Hematopoietic multipotent progenitor cell treated with erythropoietin and hydrocortisone succinate and interleukin-3 and kit ligand, for 15 days (in vitro differentiated cells): Measurements from ENCODE around the gene HOXA7.
A peak's percentile ranks its signal among the peaks of the same experiment; 100 is the strongest.

ENCODE experiments used
- DNase-seq: peaks from one replicate; pipeline ENCODE4 v3.0.0-alpha.2; 2015; ENCODE audit warnings: low spot score

Gene HOXA7

DNA sequence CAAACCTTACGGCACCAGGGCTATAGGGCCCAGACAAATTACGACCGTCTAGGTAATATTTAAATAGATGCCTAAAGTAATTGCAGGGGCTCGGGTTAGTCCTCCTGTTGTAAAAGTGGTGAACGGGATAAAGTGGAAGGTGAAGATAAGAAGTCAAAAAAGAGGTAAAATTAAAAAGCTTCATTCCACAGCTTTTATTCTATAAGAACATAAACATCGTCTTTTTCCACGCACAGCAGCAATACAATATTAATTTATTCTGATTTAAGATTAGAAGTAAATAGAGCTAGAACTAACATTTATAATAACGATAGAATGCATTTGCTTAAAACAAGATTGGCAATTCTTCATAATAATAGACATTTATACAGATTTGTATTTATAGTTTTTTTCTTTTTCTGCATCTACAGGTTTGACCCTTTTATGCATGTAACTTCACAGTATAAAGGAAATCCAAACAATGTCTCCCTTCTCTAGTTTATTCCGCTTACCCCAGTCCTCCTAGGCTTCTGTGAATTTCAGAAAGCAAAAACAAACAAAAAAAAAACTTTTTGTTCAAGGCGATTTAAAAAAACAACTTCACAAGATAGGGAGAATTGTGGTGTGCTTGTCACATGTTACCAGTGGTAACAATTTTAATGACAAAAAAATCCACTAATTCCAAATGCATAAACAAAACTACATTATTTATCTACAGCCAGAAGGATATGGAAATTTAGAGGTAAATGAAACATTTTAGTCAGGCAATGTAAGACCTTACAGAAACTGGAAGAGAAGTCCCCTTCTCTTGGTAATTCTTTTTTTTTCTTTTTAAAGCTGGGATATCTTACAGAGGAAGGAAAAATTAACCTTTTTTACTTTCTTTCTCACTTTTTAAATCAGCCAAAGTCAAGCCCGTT is 14.2 kb upstream of the HOXA7 start:
- no peak for DNase-seq

DNA sequence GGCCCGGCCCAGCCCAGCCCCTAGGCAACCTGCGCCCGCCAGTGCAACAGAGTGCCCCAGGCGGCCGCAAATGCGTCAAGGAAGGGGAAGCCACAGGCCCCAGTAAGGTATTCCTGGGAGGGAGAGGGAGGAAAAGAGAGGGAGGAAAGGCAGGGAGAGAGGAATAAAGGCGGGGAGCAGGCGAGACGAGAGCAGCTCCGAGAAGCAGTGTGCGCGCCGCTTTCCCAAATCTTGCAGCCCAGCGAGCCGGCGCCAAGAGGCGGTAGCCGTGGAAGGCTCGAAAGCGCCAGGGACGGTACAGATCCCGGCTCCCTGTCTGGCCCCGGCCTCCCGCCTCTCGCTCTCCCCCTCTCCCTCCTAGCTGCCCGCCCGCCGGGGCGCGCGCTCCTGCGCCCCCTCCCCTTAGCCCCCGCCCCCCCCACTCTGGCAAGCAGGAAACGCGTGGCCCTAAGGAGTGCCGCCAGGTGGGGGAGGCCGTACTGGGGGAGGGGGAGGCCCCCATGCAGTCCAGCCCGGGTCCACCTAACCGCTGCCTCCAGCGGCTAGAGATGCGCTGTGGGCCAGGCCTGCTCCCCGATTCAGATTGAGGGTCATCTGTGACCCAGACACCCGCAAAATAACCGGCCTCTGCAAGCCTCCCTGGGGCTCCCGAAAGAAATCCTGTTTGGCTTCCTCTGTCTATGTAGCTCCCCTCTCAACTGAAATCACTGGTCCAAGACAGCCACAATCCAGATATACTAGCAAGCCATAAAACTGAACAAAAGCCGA is 13.4 kb upstream of the HOXA7 start:
- DNase-seq, result no peak

DNA sequence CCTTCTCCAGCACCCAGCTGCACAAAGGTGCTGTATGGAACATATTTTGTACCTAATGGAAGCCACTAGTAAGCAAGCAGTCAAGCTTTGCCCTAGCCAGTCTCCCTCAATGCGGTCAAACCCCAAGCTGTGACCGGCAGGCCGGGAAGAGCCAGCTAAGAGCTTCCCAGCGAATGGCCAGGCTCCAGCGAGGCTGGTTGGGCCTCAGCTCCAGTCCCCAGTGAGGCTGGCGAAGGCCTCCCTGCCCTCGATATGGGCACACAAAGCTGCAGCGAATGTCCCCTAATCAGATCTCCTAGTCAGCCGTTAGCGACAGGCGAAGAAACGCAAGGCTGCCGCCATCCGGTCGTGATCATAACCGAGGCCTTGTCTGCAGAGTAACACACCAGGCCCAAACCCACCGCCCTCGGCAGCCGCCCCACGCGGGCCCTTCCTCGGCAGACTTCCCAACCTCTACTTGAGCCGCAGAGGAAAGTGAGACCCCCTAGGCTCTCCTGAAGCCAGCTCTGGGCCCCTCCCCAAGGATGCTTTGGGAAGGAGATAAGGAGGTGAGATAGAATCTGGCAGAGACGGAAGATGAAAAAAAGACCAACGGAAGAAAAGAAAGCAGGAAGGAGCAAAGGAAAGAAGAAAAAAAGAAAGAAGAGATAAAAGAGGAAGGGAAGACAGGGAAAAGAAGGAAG is 11.9 kb upstream of the HOXA7 start:
- no peak for DNase-seq

DNA sequence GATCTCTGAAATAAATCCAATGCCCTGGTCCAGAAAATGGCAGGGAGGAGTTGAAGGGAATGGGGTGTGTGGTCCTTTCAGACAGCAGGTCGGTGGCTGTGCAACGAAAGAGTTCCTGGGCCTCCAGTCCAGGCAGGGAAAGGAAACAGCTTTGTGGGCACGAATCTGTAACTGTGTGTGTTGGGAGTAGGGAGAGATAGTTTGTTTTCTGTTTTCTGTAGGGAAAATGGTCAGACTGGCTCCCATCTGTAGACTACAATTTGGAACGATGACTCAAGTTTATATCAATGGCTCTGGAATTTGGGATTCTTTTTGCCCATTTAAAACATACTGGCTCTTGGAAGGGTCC is 11.4 kb upstream of the HOXA7 start:
- DNase-seq, result no peak

DNA sequence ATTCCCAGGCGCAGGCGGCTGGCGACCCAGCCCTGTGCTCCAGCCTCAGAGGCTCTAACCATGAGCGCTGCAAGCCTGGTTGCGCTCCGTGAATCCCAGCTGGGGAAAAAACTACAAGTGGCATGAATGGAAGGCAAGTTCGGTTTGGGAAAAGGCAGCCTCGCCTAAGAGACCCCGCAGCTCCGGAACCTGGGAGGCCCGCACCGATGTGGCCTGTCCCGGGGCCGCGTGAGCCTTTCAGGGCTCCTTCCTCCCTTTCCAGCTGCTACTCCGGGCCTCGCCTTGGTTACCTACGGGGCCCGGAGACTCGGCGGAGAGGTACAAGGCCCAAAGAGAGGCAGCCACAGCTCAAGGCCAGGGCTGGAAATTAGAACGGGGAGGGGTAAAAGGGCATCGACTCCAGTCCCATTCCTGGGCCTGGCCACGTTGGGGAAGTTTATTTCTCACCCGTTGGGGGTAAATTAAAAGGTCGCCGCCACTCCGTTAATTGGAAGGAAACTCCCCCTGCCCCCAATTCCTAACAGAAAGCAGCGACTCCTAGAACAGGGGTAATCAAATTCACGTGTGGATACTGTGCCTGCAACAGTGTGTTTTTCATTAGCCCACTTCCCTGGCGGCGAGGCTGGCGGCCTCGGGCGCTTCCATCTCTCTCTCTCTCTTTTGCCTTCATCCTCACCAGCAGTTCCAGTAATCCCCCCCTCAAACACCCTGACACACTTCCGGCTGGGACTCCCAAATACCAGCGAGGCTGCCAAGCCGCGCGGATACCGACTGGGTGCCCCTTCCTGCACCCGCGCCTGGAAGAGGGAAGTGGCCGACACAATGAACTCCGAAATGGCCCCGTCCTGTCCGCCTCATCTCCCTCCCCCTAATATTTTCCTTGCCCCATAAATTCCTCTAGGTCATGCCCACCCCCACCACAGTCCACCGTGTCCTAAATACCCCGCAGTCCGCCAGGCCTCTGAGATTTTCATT is 10.3 kb upstream of the HOXA7 start:
- DNase-seq, result no peak

DNA sequence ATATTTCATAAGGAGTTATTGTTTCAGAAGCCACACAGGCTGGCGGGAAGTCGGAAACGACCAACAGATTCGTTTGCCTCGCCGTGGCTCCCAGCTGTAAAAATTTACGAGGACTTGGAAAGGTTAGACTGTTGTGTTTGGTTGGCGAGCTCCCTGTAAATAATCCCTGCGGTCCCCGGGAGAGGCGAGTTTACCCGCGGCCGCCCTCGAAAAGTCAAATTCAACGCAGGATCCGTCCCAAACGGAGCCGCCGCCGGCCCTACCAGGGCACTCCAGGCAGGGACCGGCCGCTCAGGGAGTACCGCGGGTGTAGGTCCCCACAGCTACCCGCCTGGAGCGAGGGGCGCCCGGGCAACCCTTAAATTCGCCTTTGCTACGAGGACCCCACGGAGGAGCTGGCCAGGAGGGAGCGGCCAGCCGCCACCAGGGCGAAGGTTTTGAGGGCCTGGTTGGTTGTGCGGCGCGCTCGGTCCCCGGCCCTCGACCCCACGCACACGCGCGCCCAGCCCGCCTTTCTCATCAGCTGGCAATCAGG is 9.6 kb upstream of the HOXA7 start:
- DNase-seq, result no peak

DNA sequence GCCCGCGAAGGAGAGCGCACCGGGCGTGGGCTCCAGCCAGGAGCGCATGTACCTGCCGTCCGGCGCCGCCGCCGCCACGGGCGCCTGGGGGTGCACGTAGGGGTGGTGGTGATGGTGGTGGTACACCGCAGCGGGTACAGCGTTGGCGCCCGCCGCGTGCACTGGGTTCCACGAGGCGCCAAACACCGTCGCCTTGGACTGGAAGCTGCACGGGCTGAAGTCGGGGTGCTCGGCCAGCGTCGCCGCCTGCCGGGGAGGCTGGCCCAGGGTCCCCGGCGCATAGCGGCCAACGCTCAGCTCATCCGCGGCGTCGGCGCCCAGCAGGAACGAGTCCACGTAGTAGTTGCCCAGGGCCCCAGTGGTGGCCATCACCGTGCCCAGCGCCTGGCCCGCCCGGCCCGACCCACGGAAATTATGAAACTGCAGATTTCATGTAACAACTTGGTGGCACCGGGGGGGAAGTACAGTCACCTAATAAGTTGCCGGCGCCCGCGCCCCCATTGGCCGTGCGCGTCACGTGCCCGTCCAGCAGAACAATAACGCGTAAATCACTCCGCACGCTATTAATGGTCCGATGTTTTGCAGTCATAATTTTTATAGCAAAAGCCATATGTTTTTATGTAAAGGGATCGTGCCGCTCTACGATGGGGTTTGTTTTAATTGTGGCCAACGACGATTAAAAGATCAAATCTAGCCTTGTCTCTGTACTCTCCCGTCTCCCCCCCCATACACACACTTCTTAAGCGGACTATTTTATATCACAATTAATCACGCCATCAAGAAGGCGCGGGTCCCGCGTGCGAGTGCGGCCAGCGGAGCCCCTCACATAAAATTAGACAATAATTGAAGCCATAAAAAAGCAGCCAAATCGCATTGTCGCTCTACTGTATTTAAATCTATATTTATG is 8.9 kb upstream of the HOXA7 start, which contains the start of gene HOXA9:
Gene HOXA9, minus strand, starts transcription at position 449 of the 907 bp plus-strand sequence. Its CDS starts 80 bp downstream, at position 369.
- DNase-seq, result no peak

DNA sequence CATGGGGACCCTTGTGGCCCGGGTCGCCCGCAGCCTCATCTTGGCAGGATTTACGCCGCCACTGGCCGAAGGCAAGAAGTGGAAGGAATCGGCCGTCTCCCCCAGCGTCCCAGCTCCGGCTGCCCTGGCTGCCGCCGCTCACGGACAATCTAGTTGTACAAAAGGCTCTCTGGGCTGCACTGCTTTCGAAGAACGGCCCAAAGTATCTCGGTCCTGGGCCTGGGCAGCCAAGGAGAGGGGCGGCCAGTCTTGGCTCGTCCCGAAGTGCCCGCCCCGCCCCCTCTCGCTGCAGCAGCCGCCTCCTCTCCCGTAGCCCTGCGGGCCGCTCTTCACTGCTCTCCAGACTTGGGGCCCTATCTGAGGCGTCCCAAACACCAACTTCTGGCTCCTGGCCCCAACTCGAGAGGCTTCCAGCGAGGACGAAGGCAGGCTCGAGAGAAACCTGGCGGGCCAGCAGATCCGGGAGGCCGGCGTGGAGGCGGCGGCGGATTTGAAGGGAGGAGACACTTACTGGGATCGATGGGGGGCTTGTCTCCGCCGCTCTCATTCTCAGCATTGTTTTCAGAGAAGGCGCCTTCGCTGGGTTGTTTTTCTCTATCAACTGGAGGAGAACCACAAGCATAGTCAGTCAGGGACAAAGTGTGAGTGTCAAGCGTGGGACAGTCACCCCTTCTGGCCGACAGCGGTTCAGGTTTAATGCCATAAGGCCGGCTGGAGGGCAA is 8.1 kb upstream of the HOXA7 start:
- no peak for DNase-seq

DNA sequence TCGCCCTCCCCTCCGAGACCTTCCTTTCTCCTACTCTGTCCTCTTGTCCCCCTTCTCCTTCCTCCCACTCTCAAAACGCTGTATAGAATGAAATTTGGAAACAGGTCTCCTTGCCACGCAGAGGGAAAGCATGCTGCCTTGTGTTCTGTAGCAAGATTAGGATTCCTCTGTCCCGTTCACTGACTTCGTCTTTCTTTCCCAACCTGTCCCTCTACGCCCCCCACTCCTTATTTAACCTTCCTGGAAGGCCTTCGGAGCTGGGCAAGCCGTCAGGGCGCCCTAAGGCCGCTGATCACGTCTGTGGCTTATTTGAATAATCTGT is 7.5 kb upstream of the HOXA7 start:
- DNase-seq, result no peak

DNA sequence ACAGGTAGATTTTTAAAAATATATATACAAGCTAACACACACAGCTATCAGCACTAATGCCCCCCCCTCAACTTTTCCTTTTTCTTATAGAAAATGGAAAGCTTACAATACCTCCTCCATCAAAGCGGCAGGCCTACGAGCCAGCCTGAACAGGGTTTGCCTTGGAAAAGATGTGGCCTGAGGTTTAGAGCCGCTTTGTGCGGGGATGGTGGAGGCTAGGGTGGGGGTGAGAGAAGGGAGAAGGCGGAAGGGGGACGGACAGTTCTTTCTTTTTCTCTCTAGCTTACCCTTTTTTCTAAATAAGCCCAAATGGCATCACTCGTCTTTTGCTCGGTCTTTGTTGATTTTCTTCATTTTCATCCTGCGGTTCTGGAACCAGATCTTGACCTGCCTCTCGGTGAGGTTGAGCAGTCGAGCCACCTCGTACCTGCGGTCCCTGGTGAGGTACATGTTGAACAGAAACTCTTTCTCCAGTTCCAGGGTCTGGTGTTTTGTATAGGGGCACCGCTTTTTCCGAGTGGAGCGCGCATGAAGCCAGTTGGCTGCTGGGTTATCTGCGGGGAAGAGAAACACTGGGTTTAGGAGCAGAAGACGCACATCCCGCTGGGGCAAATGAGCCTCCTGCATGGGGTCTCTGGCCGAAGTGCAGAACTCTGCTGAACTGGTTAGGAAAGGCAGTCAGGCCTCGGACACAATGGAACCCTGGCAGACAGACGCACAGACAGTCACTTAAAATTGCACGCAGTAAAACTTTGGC is 7.0 kb upstream of the HOXA7 start:
- DNase-seq, result no peak

DNA sequence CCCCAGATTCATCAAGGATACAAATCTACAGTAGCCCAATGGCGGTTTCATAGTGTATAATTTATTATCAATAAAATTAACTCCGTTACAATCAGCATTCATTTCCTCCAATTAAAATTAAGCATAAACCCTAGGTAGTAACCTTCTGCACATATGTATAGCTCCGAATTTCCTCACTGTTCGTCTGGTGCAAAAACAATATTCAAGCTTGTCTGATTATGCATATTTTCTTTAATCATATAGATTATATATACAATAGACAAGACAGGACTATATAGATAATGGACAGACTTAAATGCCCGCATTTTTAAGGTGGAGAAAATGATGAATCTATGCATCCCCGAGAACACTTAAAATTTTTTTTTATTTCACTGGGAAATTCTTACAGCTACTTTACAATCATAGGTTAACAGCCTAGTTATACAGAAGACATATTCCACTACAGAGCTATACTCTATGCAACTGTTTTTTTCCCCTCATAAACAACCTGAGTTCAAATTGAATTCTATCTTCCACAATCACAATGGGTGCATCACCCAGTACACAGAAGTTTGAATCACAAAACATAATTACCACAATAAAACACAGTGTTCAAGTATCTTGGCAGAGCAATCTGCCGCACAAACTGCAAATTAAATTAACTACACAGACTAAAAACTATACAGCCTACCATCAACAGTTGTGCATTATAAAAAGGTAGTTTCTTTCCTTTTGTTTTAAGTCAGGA is 6.2 kb upstream of the HOXA7 start:
- DNase-seq, result no peak

DNA sequence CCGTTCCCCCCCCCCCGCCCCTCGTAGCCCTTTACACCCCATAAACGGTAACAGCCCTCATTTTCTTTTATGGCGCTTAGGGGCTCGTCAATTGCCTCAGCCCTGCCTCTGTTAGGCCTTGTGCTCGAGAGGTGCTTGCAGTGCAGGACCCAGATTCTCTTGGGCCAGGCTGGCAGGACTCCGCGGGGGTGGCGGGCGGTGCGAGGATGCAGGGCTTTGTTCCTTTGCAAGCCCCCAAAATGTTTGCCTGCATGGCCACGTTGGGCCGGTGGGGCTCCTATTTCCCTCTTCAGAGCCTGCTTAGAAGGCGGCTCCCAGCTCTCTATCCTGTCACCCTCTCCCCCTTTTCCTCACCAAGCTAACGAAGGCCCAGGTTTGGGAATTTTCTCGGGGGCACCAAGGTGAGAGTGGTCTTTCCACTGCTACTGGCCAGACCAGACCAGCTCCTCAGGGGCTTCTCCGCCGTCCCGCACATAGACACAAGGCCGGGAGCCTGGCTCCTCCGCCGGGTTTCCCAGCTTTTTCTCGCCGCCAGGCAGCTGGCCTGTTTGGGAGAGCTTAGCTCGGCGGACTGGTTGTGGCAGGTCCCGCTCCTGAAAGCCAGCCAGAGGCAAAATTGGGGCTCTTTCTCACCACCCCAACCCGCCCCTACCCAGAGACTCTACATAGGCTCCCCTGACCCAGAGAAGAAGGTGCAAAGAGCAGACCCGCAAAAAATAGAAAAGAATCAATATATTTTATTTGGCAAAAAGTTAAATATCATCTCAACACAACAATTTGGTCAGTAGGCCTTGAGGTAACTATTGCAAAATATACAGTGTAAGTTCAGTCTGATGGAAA is 5.5 kb upstream of the HOXA7 start:
- no peak for DNase-seq

DNA sequence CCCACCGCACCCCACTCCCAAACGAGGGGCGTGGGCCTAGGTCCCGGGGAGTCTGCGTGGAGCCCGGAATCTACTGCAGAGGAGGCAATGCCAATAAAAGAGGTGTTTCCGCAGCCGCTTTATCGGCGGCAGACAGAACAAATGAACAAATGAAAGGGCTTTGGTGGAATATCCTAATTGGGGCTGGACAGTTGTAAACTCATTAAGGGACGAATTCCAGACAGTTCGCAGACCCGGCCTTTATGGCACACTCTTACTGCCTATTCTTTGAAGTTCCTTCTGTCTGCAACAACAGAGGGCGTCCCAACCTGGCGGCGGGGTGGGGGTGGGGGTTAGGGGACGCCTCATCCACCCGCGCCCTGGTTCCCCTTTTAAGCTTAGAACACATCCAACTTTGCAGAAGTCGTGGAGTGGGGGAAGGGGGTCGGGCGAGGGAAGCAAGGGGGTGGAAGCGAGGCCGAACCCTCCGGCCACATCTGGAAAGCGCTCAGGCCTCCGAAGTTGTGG is 4.8 kb upstream of the HOXA7 start:
- no peak for DNase-seq

DNA sequence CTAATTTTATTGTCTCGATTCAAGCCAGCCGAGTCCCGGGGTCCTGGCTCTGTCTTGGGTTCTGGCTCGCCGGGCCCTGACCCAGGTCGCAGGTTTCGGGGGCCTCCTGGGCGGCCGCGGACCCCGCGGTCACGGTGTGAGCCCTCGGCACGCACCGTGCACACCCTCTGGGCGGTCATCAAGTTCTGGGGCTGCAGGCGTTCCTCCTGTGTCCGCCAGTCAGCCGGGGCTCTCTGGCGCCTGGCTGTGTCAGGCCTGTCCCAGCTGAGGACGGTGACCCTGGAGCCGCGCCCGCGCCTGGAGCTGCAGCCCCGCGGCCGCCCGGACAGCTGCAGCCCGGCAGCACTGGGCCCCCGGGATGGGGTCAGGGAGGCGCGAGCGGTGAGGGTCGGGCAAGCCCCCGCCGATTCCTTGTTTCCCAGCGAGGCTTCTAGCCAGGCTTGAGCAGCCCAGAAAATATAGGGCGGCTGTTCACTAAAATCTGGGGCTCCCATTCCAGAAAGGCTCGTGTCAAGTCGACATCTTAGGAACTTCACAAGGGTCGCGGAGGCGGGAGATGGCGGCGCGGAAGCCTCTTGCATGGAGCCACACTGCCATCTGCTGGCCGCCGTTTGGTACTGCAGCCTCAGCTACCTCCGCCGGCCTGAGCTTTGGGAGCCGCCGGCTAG is 4.2 kb upstream of the HOXA7 start:
- peak; percentile 65 for DNase-seq

DNA sequence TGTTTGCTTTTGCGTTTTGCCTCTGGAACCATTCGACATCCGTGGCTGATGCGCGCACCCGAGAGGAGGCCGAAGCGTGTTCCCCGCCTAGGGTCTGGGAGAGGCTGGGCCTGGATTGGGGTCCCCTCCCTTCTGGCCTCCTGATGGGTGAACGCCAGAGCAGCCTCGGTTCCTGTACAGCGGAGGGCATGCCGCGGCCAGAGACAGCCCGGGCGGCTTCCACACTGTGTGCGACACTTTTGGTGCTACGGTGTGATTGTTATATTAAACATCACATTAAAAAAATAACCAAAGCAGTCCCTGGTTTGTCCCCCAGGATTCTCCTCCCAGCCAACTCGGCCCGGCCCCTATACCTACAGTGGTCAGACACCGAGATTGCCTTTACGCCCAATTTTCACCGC is 3.7 kb upstream of the HOXA7 start:
- no peak for DNase-seq
